Sigmoid colon (tissue), 4 donors: Measurements from ENCODE around the gene TPI1.

Experiments
- EP300 ChIP-seq, 4 donors: sonication (generic); formaldehyde crosslinking; IDR thresholded peaks; one replicate each; pipeline ENCODE4 v1.6.1; 2017; ENCODE audit warnings: antibody characterized with exemption in 4 of 4
- TF ChIP-seq, protein P1 (sequence below), 4 experiments: fragments of 450-650 bp in 3 of 4; fragments of 200-600 bp in 1 of 4; IDR thresholded peaks; one replicate each; pipeline ENCODE4 v1.5.1; 2016 to 2019; ENCODE audit warnings: antibody characterized with exemption in 4 of 4, mild to moderate bottlenecking in 3 of 4, moderate library complexity in 2 of 4

DNA sequence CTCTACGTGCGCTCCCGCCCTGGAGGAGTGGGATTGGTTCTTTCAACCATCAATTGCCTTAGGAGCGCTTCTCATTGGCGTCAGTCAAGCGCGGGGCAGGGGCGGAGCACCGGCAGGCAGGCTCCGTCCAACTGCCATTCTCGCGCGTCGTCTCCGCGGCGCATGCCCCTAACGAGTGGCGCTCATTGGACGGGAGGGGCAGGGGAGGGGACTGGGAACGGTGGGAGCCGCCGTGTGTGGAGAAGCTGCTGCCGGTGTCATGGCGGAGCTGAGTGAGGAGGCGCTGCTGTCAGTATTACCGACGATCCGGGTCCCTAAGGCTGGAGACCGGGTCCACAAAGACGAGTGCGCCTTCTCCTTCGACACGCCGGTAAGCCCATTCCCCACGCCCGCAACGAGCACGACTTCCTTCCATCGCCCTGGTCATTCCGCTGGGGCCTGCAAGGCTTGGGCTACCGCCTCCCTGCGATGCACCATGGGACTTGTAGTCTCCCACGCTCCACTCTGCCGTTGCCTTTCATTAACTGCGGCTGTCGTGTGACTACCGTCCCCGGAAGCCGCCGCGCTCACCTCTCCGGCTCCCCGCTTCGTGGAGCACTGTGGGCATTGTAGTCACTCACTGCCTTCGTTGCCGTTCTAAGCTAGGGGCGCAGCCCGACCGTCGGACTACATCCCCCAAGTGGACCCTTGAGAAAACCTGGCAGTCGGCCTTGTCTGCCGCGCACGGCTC is 15.2 kb upstream of the TPI1 start, which contains the start of gene USP5:
- TF ChIP-seq, protein P1, sequence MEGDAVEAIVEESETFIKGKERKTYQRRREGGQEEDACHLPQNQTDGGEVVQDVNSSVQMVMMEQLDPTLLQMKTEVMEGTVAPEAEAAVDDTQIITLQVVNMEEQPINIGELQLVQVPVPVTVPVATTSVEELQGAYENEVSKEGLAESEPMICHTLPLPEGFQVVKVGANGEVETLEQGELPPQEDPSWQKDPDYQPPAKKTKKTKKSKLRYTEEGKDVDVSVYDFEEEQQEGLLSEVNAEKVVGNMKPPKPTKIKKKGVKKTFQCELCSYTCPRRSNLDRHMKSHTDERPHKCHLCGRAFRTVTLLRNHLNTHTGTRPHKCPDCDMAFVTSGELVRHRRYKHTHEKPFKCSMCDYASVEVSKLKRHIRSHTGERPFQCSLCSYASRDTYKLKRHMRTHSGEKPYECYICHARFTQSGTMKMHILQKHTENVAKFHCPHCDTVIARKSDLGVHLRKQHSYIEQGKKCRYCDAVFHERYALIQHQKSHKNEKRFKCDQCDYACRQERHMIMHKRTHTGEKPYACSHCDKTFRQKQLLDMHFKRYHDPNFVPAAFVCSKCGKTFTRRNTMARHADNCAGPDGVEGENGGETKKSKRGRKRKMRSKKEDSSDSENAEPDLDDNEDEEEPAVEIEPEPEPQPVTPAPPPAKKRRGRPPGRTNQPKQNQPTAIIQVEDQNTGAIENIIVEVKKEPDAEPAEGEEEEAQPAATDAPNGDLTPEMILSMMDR (IDR thresholded peaks at IDR 0.05): no peak
- TF ChIP-seq EP300 (IDR thresholded peaks at IDR 0.05): no peak
